Measurements from ENCODE around the gene MAST3. TPM values are rescaled to one million over a fixed set of nuclear protein-coding genes. Genes with fewer than 3 reads are reported as not detected.

MAST3 gene
- total and polyA plus RNA-seq, 2 of the 13 experiments (the other 11 are each of a cell fraction or from before 2014, with no cell fraction given) = 4.1 to 4.6 TPM

DNA sequence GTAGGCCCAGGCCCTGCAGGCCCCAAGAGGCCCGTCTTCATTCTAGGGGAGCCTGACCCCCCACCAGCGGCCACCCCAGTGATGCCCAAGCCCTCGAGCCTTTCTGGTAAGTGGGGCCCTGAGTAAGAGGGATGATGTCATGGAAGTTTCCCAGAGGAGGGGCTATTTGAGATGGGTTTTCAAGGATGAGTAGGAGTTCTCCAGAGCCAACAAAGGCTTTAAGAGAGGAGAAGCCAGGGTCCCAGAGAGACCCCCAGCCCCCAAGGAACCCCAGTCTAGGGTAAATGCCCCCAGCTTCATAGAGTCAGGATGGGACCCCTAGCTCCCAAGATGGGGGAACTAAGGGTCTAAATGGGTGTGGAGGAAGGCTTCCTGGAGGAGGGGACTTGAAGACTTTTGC is 46.3 kb downstream of the MAST3 start:
- intact Hi-C loops (cut with micrococcal nuclease; ENCODE audit: unreplicated experiment) = no loop called here
- no peaks in the 10 kb centered on the region for H3K4me1 ChIP-seq (ENCODE audit: insufficient read depth, low read length)
- H3K4me3 ChIP-seq (replicated peaks in 1 of 3; ENCODE audit: insufficient read depth in 1 of 3, low read depth in 2 of 3, low read length in 3 of 3) = no peak overlapping the region
- H3K9ac ChIP-seq (ENCODE audit: insufficient read depth, low read depth, low read length) = no peak overlapping the region
- WGBS (ENCODE audit: low lambda C conversion rate) = 100% methylated on average over 3 of the region's 3 CpGs
- no peak overlapping the region for H2AFZ ChIP-seq (ENCODE audit: low read length)
- ATAC-seq = no peak
- no peaks in the 10 kb centered on the region for H4K20me1 ChIP-seq (ENCODE audit: insufficient read depth, low read length)
- BruUV-seq (replicated peaks) = no TSS peak
- H3K27ac ChIP-seq (ENCODE audit: extremely low read length, insufficient read depth, low read length) = no peak overlapping the region
- CTCF ChIA-PET (ENCODE audit: low intra/inter-chr PET ratio, low total read pairs) = no interaction called here
- no peaks in the 10 kb centered on the region for H3K79me2 ChIP-seq (ENCODE audit: insufficient read depth, low read length)
- H3K27me3 ChIP-seq (ENCODE audit: control insufficient read depth in 1 of 2, insufficient read depth in 2 of 2, low read length in 2 of 2) = no peaks in the 10 kb centered on the region; a peak in 1 of 5 replicates
- peak; percentile 49 for TF ChIP-seq ATF7 (IDR thresholded peaks at IDR 0.05)
- TF ChIP-seq ATF7 (CRISPR knock-in tag; IDR thresholded peaks at IDR 0.05) = no peak
- no peak for TF ChIP-seq ZNF589 (CRISPR knock-in tag; conservative IDR thresholded peaks at IDR 0.05)
- POLR2A ChIA-PET = no interaction called here
- in situ Hi-C loops (cut with HindIII; ENCODE audit: extremely low pct_ligation_motif_present, low pct_unique_long_range_greater_than_20kb) = no loop called here
- H3K9me3 ChIP-seq (ENCODE audit: low read length) = no peaks in the 10 kb centered on the region
- H3K36me3 ChIP-seq (replicated peaks in 1 of 2; ENCODE audit: control insufficient read depth in 1 of 2, insufficient read depth in 2 of 2, low read length in 2 of 2) = peaks cover 17 to 48% of the 10 kb centered on the region in 2 experiments
- no peak for DNase-seq (ENCODE audit: low spot score)
- no peak for FAIRE-seq
- no peak overlapping the region for H3K4me2 ChIP-seq (ENCODE audit: low read depth, low read length)

DNA sequence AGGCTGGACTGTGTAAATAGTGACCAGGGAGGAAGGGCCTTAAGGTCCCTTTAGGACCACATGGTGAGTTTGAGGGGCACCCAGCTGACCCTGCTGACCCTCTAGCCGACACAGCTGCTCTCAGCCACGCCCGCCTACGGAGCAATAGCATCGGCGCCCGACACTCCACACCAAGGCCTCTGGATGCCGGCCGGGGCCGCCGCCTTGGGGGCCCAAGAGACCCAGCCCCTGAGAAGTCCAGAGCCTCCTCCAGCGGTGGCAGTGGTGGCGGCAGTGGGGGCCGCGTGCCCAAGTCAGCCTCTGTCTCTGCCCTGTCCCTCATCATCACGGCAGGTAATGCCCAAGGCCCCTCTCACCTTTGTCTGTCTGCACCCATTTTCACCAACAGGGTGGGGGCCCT is 46.8 kb downstream of the MAST3 start:
- no peak for TF ChIP-seq MTA3 (CRISPR knock-in tag; IDR thresholded peaks at IDR 0.05)
- TF ChIP-seq, protein P1, sequence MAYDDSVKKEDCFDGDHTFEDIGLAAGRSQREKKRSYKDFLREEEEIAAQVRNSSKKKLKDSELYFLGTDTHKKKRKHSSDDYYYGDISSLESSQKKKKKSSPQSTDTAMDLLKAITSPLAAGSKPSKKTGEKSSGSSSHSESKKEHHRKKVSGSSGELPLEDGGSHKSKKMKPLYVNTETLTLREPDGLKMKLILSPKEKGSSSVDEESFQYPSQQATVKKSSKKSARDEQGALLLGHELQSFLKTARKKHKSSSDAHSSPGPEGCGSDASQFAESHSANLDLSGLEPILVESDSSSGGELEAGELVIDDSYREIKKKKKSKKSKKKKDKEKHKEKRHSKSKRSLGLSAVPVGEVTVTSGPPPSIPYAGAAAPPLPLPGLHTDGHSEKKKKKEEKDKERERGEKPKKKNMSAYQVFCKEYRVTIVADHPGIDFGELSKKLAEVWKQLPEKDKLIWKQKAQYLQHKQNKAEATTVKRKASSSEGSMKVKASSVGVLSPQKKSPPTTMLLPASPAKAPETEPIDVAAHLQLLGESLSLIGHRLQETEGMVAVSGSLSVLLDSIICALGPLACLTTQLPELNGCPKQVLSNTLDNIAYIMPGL (CRISPR knock-in tag; IDR thresholded peaks at IDR 0.05; ENCODE audit: borderline replicate concordance in 1 of 2, low read depth in 1 of 2) = no peak
- no peak for TF ChIP-seq MED13 (CRISPR knock-in tag; IDR thresholded peaks at IDR 0.05)
- TF ChIP-seq, protein P2, sequence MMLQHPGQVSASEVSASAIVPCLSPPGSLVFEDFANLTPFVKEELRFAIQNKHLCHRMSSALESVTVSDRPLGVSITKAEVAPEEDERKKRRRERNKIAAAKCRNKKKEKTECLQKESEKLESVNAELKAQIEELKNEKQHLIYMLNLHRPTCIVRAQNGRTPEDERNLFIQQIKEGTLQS (CRISPR knock-in tag; IDR thresholded peaks at IDR 0.05) = no peak
- TF ChIP-seq MED8 (CRISPR knock-in tag; IDR thresholded peaks at IDR 0.05; ENCODE audit: insufficient replicate concordance) = no peak
- no peak for TF ChIP-seq ZNF431 (CRISPR knock-in tag; IDR thresholded peaks at IDR 0.05; ENCODE audit: borderline replicate concordance, low read depth)
- FAIRE-seq (no peak), DNase-seq (ENCODE audit: low spot score) (no peak), ATAC-seq (no peak)
- ChIA-PET CTCF (ENCODE audit: low intra/inter-chr PET ratio, low total read pairs) (no interaction called here), POLR2A (no interaction called here)
- H3K36me3 ChIP-seq (replicated peaks in 1 of 2; ENCODE audit: control insufficient read depth in 1 of 2, insufficient read depth in 2 of 2, low read length in 2 of 2) = peaks cover 17 to 46% of the 10 kb centered on the region in 2 experiments
- no peak overlapping the region for H3K4me2 ChIP-seq (ENCODE audit: low read depth, low read length)
- no peak overlapping the region for H3K9ac ChIP-seq (ENCODE audit: insufficient read depth, low read depth, low read length)
- H3K27ac ChIP-seq (ENCODE audit: extremely low read length, insufficient read depth, low read length) = no peak overlapping the region
- no peaks in the 10 kb centered on the region for H3K4me1 ChIP-seq (ENCODE audit: insufficient read depth, low read length)
- WGBS (ENCODE audit: low lambda C conversion rate) = no CpG with 5 or more reads among the region's 16 CpGs
- intact Hi-C loops (cut with micrococcal nuclease; ENCODE audit: unreplicated experiment) = no loop called here
- no peak overlapping the region for H3K4me3 ChIP-seq (replicated peaks in 1 of 3; ENCODE audit: insufficient read depth in 1 of 3, low read depth in 2 of 3, low read length in 3 of 3)
- H3K79me2 ChIP-seq (ENCODE audit: insufficient read depth, low read length) = no peaks in the 10 kb centered on the region
- in situ Hi-C loops (cut with HindIII; ENCODE audit: extremely low pct_ligation_motif_present, low pct_unique_long_range_greater_than_20kb) = no loop called here
- H3K9me3 ChIP-seq (ENCODE audit: low read length) = no peaks in the 10 kb centered on the region
- H3K27me3 ChIP-seq (ENCODE audit: control insufficient read depth in 1 of 2, insufficient read depth in 2 of 2, low read length in 2 of 2) = no peaks in the 10 kb centered on the region; a peak in 1 of 5 replicates
- H2AFZ ChIP-seq (ENCODE audit: low read length) = no peak overlapping the region
- BruUV-seq (replicated peaks) = no TSS peak
- no peaks in the 10 kb centered on the region for H4K20me1 ChIP-seq (ENCODE audit: insufficient read depth, low read length)

Data from HepG2 (cell line).